GM12891 (cell line): ENCODE data around the gene RNF144A.

Experiments used
- PAX5 ChIP-seq: IDR thresholded peaks from 2 replicates; pipeline ENCODE4 v1.6.1; 2011; ENCODE audit warnings: low read length, moderate library complexity, mild to moderate bottlenecking; ENCODE audit not compliant: insufficient read depth, severe bottlenecking
- POLR2A ChIP-seq: IDR thresholded peaks from 2 replicates; pipeline ENCODE4 v1.6.1; 2011; ENCODE audit warnings: low read depth, low read length, control low read depth
- POLR2AphosphoS5 ChIP-seq: IDR thresholded peaks from 2 replicates; pipeline ENCODE4 v1.6.1; 2011; ENCODE audit warnings: low read depth, low read length, control low read depth
- POU2F2 ChIP-seq: IDR thresholded peaks from 2 replicates; pipeline ENCODE4 v1.6.1; 2011; ENCODE audit warnings: low read depth, mild to moderate bottlenecking, control low read depth, low read length, moderate library complexity

- TF ChIP-seq POLR2A (no peak), PAX5 (no peak), POLR2AphosphoS5 (no peak), POU2F2 (no peak)
Observed at GRCh38 chr2:6905668-6906067, 11.5 kb upstream of the RNF144A start.
